Lower leg skin (tissue), 3 donors: ENCODE measurements around the gene RNF113B.

Source experiments
- POLR2A ChIP-seq, 2 donors: fragments of 450-650 bp; IDR thresholded peaks; one replicate each; pipeline ENCODE4 v1.6.1; 2016 to 2017; ENCODE audit warnings: antibody characterized with exemption in 2 of 2, mild to moderate bottlenecking in 1 of 2, moderate library complexity in 1 of 2
- TF ChIP-seq, protein P1 (sequence below), 3 donors: fragments of 450-650 bp; IDR thresholded peaks; one replicate each; pipeline ENCODE4 v1.5.1; 2016; ENCODE audit warnings: antibody characterized with exemption in 3 of 3, mild to moderate bottlenecking in 3 of 3, moderate library complexity in 2 of 3

DNA sequence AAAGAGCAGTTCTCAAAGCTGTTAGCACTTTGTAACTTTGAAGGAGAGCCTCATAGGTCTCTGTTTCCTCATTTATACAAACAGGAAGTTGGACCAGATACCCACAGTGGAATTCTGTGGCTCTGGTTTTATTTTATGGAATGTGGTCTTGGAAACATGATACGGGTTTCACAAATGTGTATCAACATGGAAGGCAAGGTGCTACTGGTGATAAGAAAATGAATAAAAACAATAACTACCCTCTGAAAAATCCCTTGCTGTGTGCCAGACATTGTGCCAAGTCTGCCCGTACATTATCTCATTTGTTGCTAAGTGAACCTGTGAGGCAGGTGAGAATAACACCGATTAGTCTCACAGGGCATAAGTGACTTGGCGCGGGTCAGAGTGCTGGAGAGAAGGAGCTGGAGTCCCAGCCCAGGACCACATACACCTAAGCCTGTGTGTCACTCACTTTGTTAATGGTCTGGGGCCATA lies 45.0 kb upstream of the RNF113B start:
- no peak for TF ChIP-seq POLR2A (IDR thresholded peaks at IDR 0.05)
- TF ChIP-seq, protein P1, sequence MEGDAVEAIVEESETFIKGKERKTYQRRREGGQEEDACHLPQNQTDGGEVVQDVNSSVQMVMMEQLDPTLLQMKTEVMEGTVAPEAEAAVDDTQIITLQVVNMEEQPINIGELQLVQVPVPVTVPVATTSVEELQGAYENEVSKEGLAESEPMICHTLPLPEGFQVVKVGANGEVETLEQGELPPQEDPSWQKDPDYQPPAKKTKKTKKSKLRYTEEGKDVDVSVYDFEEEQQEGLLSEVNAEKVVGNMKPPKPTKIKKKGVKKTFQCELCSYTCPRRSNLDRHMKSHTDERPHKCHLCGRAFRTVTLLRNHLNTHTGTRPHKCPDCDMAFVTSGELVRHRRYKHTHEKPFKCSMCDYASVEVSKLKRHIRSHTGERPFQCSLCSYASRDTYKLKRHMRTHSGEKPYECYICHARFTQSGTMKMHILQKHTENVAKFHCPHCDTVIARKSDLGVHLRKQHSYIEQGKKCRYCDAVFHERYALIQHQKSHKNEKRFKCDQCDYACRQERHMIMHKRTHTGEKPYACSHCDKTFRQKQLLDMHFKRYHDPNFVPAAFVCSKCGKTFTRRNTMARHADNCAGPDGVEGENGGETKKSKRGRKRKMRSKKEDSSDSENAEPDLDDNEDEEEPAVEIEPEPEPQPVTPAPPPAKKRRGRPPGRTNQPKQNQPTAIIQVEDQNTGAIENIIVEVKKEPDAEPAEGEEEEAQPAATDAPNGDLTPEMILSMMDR (IDR thresholded peaks at IDR 0.05): no peak
